Right lobe of liver (tissue), 6 donors: Measurements from ENCODE around the gene HOXA1. TPM values are rescaled to one million over a fixed set of nuclear protein-coding genes. Genes with fewer than 3 reads are reported as not detected.

Experiments used
- ATAC-seq, 4 donors: fragments of 200-7000 bp; cut with Tn5 transposase; one replicate each; pipeline ENCODE4 v1.9.1; 2020; ENCODE audit warnings: mild to moderate bottlenecking in 4 of 4, moderate library complexity in 4 of 4
- DNase-seq, 3 donors: peaks; one replicate each; pipeline ENCODE4 v3.0.0-alpha.2; 2020
- H3K27ac ChIP-seq, 3 donors: fragments of 200-600 bp; one replicate each; pipeline ENCODE4 v1.8.0; 2022
- H3K27me3 ChIP-seq, 2 donors: fragments of 200-600 bp; one replicate each; pipeline ENCODE4 v1.8.0; 2022
- H3K36me3 ChIP-seq, 4 donors: fragments of 200-600 bp; sonication (generic) in 1 of 4; one replicate each; pipeline versions ENCODE4 v1.5.1 to v1.8.0; 2017 to 2022; ENCODE audit warnings: control low read depth in 1 of 4
- H3K4me1 ChIP-seq, 4 donors: fragments of 200-600 bp; sonication (generic) in 1 of 4; one replicate each; pipeline versions ENCODE4 v1.5.1 to v1.8.0; 2017 to 2022; ENCODE audit warnings: control low read depth in 1 of 4
- H3K4me3 ChIP-seq, 3 donors: fragments of 200-600 bp; one replicate each; pipeline ENCODE4 v1.8.0; 2022
- H3K9me3 ChIP-seq, 4 donors: fragments of 200-600 bp; sonication (generic) in 1 of 4; one replicate each; pipeline versions ENCODE4 v1.5.1 to v1.8.0; 2017 to 2022; ENCODE audit warnings: control low read depth in 1 of 4
- CTCF ChIP-seq, 4 donors: fragments of 200-600 bp in 3 of 4; fragments of 450-650 bp in 1 of 4; IDR thresholded peaks; one replicate each; pipeline versions ENCODE4 v1.5.1 to v1.8.0; 2016 to 2022; ENCODE audit warnings: antibody characterized with exemption in 4 of 4, mild to moderate bottlenecking in 2 of 4
- POLR2A ChIP-seq: fragments of 450-650 bp; IDR thresholded peaks from one replicate; pipeline ENCODE4 v1.6.1; 2017; ENCODE audit warnings: antibody characterized with exemption, mild to moderate bottlenecking
- WGBS: methylation state at CpG from one replicate; pipeline ENCODE4 v1.1.6; 2018; ENCODE audit warnings: low coverage, low lambda C conversion rate; ENCODE audit not compliant: insufficient coverage; ENCODE audit errors: missing lambda C conversion rate; 5-methylcytosine and 5-hydroxymethylcytosine counted together
- intact Hi-C, 2 donors: fragments of 100-400 bp; cut with DNase I; formaldehyde crosslinking; loops; one replicate each; pipeline versions ENCODE4 v1.11.2 to v1.14.1; 2022
- total RNA-seq, 6 experiments: library from RNA; depleted of rRNA in 2 of 6; stranded (reverse); fragments of >200 nt in 2 of 6; fragmentation: NEBNext Ultra II Directional in 3 of 6; extraction: Animal tissue kit (Norgen Biotek cat#: 25700) in 3 of 6; gene quantifications; one replicate each; pipeline versions ENCODE4 v1.1.0 to v1.2.4, GENCODE V29; 2016 to 2023
- donor health status: DM: no; HTN: yes; CAD: no.
- donor health status: DM: no; HTN: no; CAD: no.
- donor health status: DM: no; HTN: no; CAD: no.
- donor health status: DM: no; HTN: yes; CAD: no.
- donor health status: DM: no; HTN: yes; CAD: no.

HOXA1 gene
- total RNA-seq, 6 experiments from 2014 or later, result 0.09 to 0.31 (median 0.17) TPM; not detected in 1

GRCh38 chr7:27124902-27125689, 29.3 kb upstream of the HOXA1 start:
- 46% methylated on average over 5 of the region's 8 CpGs for WGBS
- Histone ChIP-seq H3K4me3 (no peak overlapping the region), H3K4me1 (peaks cover 0 to 18% (median 3%) of the 10 kb centered on the region in 4 donors), H3K27me3 (peaks cover 0 to 22% of the 10 kb centered on the region in 2 donors), H3K27ac (no peak overlapping the region), H3K9me3 (no peaks in the 10 kb centered on the region), H3K36me3 (no peaks in the 10 kb centered on the region)
- no peak for DNase-seq
- intact Hi-C loops, result no loop called here
- no peak for TF ChIP-seq CTCF (IDR thresholded peaks at IDR 0.05)
- no peak for ATAC-seq

- ATAC-seq, result peak in 3 of 4 donors; percentile 22 to 53 (median 47)
- no peaks in the 10 kb centered on the region for H3K9me3 ChIP-seq
- H3K4me1 ChIP-seq, result peaks cover 0 to 18% (median 3%) of the 10 kb centered on the region in 4 donors
- H3K36me3 ChIP-seq, result no peaks in the 10 kb centered on the region
- DNase-seq, result no peak
- H3K27me3 ChIP-seq, result peaks cover 0 to 17% of the 10 kb centered on the region in 2 donors
- intact Hi-C loops, result no loop called here
- H3K27ac ChIP-seq, result no peak overlapping the region
- H3K4me3 ChIP-seq, result no peak overlapping the region
- 51% methylated on average over 26 of the region's 43 CpGs for WGBS
- TF ChIP-seq CTCF (IDR thresholded peaks at IDR 0.05), result no peak
- no peak for TF ChIP-seq POLR2A
Observed at GRCh38 chr7:27124096-27124901, 28.5 kb upstream of the HOXA1 start.

GRCh38 chr7:27123477-27124053, 27.8 kb upstream of the HOXA1 start:
- peaks cover 0 to 14% of the 10 kb centered on the region in 2 donors for H3K27me3 ChIP-seq
- H3K4me1 ChIP-seq, result peaks cover 0 to 18% (median 3%) of the 10 kb centered on the region in 4 donors
- intact Hi-C loops, result no loop called here
- no peak overlapping the region for H3K4me3 ChIP-seq
- no peak overlapping the region for H3K27ac ChIP-seq
- peak in 1 of 3 donors; percentile 42 for DNase-seq
- H3K36me3 ChIP-seq, result no peaks in the 10 kb centered on the region
- 47% methylated on average over 17 of the region's 26 CpGs for WGBS
- no peaks in the 10 kb centered on the region for H3K9me3 ChIP-seq
- no peak for TF ChIP-seq POLR2A
- TF ChIP-seq CTCF (IDR thresholded peaks at IDR 0.05), result no peak
- no peak for ATAC-seq

GRCh38 chr7:27123007-27123476, 27.2 kb upstream of the HOXA1 start:
- no peaks in the 10 kb centered on the region for H3K9me3 ChIP-seq
- no peaks in the 10 kb centered on the region for H3K36me3 ChIP-seq
- DNase-seq (no peak), ATAC-seq (no peak)
- H3K27ac ChIP-seq, result no peak overlapping the region
- TF ChIP-seq CTCF (IDR thresholded peaks at IDR 0.05) (no peak), POLR2A (no peak)
- 27% methylated on average over 2 of the region's 14 CpGs for WGBS
- H3K4me3 ChIP-seq, result no peak overlapping the region
- peaks cover 0 to 18% (median 3%) of the 10 kb centered on the region in 4 donors for H3K4me1 ChIP-seq
- peaks cover 0 to 16% of the 10 kb centered on the region in 2 donors for H3K27me3 ChIP-seq
- intact Hi-C loops, result no loop called here
